ENCODE data around the gene MRPS18A. TPM values are rescaled to one million over a fixed set of nuclear protein-coding genes. Genes with fewer than 3 reads are reported as not detected.
A peak's percentile ranks its signal among the peaks of the same experiment; 100 is the strongest.

The MRPS18A gene
- total and polyA plus RNA-seq, 2 of the 13 experiments (the other 11 are each of a cell fraction or from before 2014, with no cell fraction given): 87.8 to 89.1 TPM

DNA sequence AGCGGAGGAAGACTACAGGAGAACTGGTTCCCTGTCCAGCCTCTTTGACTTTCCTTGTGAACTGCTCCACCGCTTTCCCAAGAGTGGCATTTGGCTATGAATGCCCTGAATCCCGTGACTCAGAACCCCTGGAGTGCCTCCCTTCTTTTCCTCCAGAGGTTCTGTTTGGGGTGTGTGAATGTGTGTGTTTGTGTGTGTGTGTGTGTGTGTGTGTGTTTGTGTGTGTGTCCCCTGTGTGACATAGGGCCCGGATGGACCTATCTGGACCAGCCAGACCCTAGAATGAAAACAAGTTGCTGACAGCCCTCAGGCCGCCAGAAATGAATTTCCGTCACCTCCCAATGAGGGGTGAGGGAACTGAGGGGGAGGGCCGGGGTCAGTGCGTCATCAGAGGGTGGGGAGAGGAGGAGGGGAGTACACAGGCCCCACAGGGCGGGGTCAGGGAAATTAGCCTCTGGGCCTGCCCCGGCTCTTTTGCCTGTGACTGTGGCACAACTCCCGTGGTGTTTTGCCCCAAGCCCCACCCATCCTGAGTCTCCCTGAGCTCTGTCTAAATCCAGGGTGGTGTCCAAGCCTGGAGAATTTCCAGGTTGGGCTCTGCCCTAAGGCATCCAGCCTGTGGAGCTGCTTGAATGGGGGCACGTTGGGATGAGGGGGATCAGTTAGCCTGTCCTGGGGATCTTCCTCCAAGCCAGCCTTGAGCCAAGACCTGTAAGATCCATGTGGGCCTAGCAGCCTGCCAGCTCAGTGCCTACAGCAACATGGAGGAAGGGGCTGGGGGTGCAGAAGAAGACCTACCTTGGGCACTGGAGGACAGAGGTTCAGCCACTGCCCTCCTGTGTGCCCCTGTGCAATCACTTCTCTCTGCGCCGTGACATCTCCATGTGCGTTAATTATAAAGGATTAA, 15.2 kb upstream of the MRPS18A start (continued):
- TF ChIP-seq MED1 (CRISPR knock-in tag; IDR thresholded peaks at IDR 0.05) (peak; percentile 44; the same call in 1 of the 2 replicates), SOX5 (CRISPR knock-in tag; IDR thresholded peaks at IDR 0.05; ENCODE audit: borderline replicate concordance) (peak; percentile 53), ZNF350 (CRISPR knock-in tag; IDR thresholded peaks at IDR 0.05; ENCODE audit: borderline replicate concordance, low read depth) (peak; percentile 22; the same call in 1 of the 2 replicates), PHF5A (CRISPR knock-in tag; IDR thresholded peaks at IDR 0.05; ENCODE audit: low read depth, unreplicated experiment) (peak; percentile 15), HOXD1 (CRISPR knock-in tag; IDR thresholded peaks at IDR 0.05) (0 out of 2 replicates have a peak, but pooled peaks have one; percentile 29), KDM5B (CRISPR knock-in tag; IDR thresholded peaks at IDR 0.05; ENCODE audit: borderline replicate concordance) (peak; percentile 38), ZNF263 (CRISPR knock-in tag; IDR thresholded peaks at IDR 0.05) (peak; percentile 99), CCDC6 (CRISPR knock-in tag; IDR thresholded peaks at IDR 0.05) (0 out of 2 replicates have a peak, but pooled peaks have one; percentile 31), HDAC1 (CRISPR knock-in tag; IDR thresholded peaks at IDR 0.05) (peak; percentile 73), NR2C2 (CRISPR knock-in tag; IDR thresholded peaks at IDR 0.05; ENCODE audit: borderline replicate concordance) (0 out of 2 replicates have a peak, but pooled peaks have one; percentile 32), HNF4G (IDR thresholded peaks at IDR 0.05; ENCODE audit: borderline replicate concordance, low read depth, low read length) (no peak), HNF4G (CRISPR knock-in tag; IDR thresholded peaks at IDR 0.05; ENCODE audit: borderline replicate concordance, low read depth) (peak; percentile 45; the same call in 1 of the 2 replicates), SALL1 (CRISPR knock-in tag; IDR thresholded peaks at IDR 0.05) (peak; percentile 75), JUN (CRISPR knock-in tag; IDR thresholded peaks at IDR 0.05) (0 out of 2 replicates have a peak, but pooled peaks have one; percentile 17), ZFP90 (CRISPR knock-in tag; IDR thresholded peaks at IDR 0.05; ENCODE audit: borderline replicate concordance) (peak; percentile 46; the same call in 1 of the 2 replicates)
- TF ChIP-seq, protein P1, sequence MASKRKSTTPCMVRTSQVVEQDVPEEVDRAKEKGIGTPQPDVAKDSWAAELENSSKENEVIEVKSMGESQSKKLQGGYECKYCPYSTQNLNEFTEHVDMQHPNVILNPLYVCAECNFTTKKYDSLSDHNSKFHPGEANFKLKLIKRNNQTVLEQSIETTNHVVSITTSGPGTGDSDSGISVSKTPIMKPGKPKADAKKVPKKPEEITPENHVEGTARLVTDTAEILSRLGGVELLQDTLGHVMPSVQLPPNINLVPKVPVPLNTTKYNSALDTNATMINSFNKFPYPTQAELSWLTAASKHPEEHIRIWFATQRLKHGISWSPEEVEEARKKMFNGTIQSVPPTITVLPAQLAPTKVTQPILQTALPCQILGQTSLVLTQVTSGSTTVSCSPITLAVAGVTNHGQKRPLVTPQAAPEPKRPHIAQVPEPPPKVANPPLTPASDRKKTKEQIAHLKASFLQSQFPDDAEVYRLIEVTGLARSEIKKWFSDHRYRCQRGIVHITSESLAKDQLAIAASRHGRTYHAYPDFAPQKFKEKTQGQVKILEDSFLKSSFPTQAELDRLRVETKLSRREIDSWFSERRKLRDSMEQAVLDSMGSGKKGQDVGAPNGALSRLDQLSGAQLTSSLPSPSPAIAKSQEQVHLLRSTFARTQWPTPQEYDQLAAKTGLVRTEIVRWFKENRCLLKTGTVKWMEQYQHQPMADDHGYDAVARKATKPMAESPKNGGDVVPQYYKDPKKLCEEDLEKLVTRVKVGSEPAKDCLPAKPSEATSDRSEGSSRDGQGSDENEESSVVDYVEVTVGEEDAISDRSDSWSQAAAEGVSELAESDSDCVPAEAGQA (IDR thresholded peaks at IDR 0.05; ENCODE audit: low read depth): peak; percentile 47; the same call in 1 of the 2 replicates
- TF ChIP-seq, protein P1 (CRISPR knock-in tag; IDR thresholded peaks at IDR 0.05; ENCODE audit: borderline replicate concordance): no peak
- TF ChIP-seq, protein P2, sequence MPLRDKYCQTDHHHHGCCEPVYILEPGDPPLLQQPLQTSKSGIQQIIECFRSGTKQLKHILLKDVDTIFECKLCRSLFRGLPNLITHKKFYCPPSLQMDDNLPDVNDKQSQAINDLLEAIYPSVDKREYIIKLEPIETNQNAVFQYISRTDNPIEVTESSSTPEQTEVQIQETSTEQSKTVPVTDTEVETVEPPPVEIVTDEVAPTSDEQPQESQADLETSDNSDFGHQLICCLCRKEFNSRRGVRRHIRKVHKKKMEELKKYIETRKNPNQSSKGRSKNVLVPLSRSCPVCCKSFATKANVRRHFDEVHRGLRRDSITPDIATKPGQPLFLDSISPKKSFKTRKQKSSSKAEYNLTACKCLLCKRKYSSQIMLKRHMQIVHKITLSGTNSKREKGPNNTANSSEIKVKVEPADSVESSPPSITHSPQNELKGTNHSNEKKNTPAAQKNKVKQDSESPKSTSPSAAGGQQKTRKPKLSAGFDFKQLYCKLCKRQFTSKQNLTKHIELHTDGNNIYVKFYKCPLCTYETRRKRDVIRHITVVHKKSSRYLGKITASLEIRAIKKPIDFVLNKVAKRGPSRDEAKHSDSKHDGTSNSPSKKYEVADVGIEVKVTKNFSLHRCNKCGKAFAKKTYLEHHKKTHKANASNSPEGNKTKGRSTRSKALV (CRISPR knock-in tag; IDR thresholded peaks at IDR 0.05): 0 out of 2 replicates have a peak, but pooled peaks have one; percentile 30

Data from HepG2 (cell line).